DOHH2 (cell line): ENCODE results near the gene PIGO.

Source experiments
- EZH2phosphoT487 ChIP-seq: fragments of 200-600 bp; sonication (generic); IDR thresholded peaks from 2 replicates; pipeline ENCODE4 v1.6.1; 2017; ENCODE audit warnings: borderline replicate concordance, mild to moderate bottlenecking, antibody characterized with exemption, low read length, moderate library complexity, mixed read lengths
- TF ChIP-seq, protein P1 (sequence below): fragments of 200-600 bp; sonication (generic); IDR thresholded peaks from one replicate; pipeline ENCODE4 v1.5.1; 2014; ENCODE audit warnings: antibody characterized with exemption, mild to moderate bottlenecking, low read depth, low read length; ENCODE audit not compliant: poor library complexity, severe bottlenecking

- TF ChIP-seq, protein P1, sequence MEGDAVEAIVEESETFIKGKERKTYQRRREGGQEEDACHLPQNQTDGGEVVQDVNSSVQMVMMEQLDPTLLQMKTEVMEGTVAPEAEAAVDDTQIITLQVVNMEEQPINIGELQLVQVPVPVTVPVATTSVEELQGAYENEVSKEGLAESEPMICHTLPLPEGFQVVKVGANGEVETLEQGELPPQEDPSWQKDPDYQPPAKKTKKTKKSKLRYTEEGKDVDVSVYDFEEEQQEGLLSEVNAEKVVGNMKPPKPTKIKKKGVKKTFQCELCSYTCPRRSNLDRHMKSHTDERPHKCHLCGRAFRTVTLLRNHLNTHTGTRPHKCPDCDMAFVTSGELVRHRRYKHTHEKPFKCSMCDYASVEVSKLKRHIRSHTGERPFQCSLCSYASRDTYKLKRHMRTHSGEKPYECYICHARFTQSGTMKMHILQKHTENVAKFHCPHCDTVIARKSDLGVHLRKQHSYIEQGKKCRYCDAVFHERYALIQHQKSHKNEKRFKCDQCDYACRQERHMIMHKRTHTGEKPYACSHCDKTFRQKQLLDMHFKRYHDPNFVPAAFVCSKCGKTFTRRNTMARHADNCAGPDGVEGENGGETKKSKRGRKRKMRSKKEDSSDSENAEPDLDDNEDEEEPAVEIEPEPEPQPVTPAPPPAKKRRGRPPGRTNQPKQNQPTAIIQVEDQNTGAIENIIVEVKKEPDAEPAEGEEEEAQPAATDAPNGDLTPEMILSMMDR: no peak
- TF ChIP-seq EZH2phosphoT487: no peak
These were observed 7.0 kb downstream of the PIGO start for GRCh38 chr9:35089434-35089833.
